GM12801 (cell line): ENCODE data around the gene AGAP1.

Source experiments
- TF ChIP-seq, protein P1 (sequence below): IDR thresholded peaks from one replicate; pipeline ENCODE4 v1.5.1; 2011; ENCODE audit warnings: control low read depth; ENCODE audit not compliant: insufficient read length; ENCODE audit errors: extremely low read depth

The AGAP1 gene

DNA sequence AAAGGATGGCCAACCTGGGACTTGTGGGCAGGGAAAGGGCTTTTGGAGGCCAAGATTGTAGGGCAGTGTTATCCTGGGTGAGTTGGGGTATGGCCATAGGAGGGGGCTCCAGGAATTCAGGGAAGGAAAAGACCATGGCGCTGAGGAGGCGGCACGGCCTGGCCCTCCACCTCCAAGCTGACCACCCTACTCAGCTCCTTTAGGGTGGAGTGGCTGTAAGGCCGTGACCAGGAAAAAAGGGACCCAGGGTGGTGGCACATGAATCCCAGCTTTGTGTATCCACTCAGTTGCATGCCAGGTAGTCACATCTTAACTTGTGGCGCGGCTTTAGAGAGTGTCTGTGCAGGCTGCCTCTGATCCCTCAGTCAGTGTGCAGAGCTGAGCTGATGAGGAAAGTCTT is 168.1 kb downstream of the AGAP1 start:
- TF ChIP-seq, protein P1, sequence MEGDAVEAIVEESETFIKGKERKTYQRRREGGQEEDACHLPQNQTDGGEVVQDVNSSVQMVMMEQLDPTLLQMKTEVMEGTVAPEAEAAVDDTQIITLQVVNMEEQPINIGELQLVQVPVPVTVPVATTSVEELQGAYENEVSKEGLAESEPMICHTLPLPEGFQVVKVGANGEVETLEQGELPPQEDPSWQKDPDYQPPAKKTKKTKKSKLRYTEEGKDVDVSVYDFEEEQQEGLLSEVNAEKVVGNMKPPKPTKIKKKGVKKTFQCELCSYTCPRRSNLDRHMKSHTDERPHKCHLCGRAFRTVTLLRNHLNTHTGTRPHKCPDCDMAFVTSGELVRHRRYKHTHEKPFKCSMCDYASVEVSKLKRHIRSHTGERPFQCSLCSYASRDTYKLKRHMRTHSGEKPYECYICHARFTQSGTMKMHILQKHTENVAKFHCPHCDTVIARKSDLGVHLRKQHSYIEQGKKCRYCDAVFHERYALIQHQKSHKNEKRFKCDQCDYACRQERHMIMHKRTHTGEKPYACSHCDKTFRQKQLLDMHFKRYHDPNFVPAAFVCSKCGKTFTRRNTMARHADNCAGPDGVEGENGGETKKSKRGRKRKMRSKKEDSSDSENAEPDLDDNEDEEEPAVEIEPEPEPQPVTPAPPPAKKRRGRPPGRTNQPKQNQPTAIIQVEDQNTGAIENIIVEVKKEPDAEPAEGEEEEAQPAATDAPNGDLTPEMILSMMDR, result no peak

DNA sequence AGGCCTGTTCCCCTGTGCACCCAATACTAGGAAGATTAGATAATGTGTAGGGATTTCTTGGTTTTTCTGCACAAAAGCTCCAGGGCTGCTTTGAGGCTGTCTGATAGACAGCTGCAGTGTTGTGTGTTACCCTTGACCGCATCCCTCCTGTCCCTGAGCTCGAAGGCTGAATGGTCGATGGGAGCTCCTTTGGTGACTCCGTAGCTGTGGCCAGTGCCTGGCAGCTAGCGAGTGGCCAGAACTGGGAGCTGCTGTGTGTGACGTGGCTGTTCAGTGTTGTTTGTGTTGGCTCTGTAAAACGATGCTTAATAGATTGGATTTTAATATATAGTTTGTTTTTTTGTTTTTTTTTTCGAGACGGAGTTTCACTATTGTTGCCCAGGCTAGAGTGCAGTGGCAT is 170.0 kb downstream of the AGAP1 start:
- TF ChIP-seq, protein P1, result no peak

DNA sequence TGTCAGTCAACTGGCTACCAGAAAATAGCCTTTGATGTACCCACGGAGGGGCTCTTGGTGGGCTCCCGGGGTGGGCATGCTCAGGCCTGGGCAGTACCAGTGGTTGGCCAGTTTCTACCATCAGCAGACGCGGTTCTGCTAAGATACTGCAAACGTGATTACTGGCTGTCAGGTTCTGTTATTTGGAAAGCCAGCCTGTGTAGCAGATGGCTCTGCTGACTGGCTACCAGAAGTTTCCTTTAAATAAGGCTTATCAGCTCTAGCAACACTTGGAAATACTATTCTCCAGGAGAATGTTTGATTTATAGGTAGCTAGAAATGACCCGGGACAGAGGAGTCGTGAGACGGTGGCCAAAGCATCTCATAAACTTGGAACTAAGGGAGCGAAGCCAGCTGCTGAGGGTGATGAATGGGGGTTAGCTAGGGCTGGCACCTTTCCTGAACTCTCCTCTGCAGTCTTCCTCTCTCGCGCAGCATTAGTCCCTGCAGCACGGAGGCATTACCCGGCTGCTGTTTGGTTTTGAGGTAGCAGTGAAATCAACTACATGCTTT is 171.9 kb downstream of the AGAP1 start:
- TF ChIP-seq, protein P1, result no peak

DNA sequence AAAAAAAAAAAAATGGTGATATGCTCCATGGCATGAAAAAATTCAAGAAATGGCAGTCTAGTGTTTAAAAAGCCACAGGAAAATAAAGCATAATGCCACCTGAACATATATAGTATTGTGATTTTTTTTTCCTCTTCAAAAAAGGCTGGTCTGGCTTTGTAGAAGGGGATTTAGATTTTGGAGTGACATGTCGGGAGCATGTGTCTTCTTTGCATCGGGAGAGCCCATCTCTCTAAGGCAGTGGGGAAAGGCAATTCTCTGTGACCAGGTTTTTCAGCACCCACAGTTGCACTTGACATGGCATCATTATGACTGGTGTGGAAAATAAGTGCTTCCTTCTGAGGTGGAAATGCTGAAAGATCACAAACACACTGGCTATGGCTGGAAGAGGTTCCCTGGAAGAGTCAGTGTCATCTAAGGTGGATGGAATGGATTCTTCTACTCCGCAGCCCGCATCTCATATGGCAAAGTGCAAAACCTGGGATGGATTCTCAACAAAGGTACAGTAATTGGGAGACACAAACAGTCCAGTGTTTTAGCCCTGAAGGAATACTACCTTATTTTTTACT is 172.5 kb downstream of the AGAP1 start:
- TF ChIP-seq, protein P1, result no peak

DNA sequence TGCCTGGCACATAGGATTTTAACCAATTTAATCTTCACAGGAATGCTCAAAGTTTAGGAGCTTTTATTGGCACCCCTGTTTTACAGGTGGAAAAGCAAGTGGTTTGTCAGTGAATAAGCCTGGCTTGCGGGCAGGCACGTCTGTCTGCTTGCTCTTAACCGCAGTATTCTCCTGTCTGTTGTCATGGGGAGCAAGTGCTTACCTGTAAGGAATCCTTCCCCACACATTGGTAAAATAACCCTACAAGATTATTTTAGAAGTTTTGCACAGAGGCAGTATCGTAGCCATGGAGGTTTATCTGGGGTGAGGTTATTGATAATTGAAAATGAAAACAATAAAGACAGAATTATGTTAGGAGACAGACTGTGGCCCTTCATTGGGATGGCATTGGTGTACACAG is 174.9 kb downstream of the AGAP1 start:
- TF ChIP-seq, protein P1, result no peak

DNA sequence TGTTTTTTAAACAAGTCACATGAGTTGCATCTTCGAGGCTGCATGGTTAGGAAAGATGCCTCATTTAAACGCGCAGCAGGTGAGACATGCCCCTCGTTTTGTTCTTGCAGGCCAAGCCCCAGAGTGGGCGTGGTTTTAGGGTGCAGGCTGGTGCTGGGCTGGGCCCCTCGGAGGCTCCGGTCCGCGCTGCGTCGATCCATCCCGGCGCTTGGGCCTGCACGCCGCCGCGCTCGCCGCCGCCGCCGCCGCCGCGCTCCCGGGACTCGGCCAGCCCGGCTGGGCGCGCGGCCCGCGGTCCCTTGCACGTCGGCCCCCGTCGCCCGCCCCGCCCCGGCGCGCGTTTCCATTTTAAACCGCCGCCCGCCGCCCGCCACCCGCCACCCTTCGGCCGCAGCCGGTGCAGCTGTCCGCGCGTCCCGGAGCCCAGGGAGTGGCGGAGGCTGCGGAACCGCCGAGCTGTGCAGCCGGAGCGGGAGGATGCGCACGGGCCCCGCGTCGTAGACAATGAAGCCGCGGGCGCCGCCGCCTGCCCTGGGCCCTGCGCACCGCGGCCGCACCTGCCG is 175.5 kb downstream of the AGAP1 start:
- TF ChIP-seq, protein P1, result no peak

DNA sequence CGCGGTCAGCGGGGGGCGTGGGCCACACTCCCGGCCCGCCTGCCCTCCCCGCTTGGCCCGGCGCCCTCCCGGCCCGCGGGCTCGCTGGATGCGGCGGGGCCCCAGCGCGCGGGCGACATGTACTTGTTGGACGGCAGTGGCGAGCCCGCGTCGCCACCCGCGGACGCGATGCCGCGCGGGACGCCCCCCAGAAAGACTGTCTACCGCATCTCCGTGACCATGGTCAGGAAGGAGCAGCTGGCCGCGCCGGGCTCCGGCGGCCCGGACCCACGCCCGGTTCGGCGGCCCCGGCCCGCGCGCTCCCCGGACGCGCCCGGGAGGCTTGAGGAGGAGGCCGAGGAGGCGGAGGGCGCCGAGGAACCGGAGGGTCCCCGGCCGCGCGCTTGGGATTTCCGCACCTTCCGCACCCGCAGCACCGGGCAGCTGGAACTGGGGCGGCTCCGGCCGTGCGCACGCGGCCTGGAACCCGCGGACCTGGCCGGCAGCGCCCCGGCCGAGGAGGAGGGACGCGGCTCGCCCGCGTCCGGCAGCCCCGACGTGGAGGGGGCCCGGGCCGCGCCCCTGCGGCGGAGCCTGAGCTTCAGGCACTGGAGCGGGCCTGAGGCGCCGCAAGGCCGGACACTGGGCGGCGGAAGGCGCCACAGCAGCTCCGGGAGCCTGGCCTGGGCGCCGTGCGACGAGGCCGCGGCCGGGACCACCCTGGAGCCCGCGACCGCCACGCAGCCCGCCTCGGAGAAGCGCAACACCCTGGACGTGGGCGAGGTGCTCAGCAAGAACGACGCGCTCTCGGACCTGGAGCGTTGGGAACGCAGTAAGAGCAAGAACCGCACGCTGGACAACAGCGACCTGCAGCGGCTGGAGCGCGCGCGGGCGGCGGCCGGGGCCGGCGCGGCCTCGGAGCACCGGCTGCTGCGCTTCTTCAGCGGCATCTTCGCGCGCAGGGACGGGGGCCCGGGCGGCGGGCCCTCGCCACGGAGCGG is 176.4 kb downstream of the AGAP1 start:
- TF ChIP-seq, protein P1, result no peak
